HepG2 (cell line): ENCODE data around the gene GRK5. TPM values are rescaled to one million over a fixed set of nuclear protein-coding genes. Genes with fewer than 3 reads are reported as not detected.

Experiments used
- ATAC-seq: fragments of 200-7000 bp; cut with Tn5 transposase; 3 replicates; pipeline ENCODE4 v1.9.1; 2020; ENCODE audit warnings: mild to moderate bottlenecking, moderate library complexity
- BruUV-seq: library from RNA; stranded (reverse); fragments of 400-500 nt; replicated peaks from 2 replicates; lab custom pipeline; 2021; lab: Mats Ljungman, UMichigan
- CTCF ChIA-PET: fragments of 300-600 bp; formaldehyde crosslinking; extraction: SDS; loops from one replicate; lab custom pipeline; 2021; ENCODE audit warnings: low total read pairs, inconsistent platforms, low intra/inter-chr PET ratio; lab: Yijun Ruan, JAX
- POLR2A ChIA-PET: fragments of 350-600 bp; sonication (Branson Sonifier 250); formaldehyde crosslinking; loops from one replicate; lab custom pipeline; 2020; ENCODE audit warnings: antibody characterized with exemption, inconsistent platforms; lab: Yijun Ruan, JAX
- DNase-seq: peaks from one replicate; pipeline ENCODE4 v3.0.0-alpha.2; 2015; ENCODE audit warnings: low spot score
- FAIRE-seq: peaks from 3 replicates; lab custom pipeline; 2011; peaks lifted over from hg19 to GRCh38; lab: Jason Lieb, UNC
- H2AFZ ChIP-seq: one replicate; pipeline ENCODE4 v1.6.1; 2011; ENCODE audit warnings: low read length, inconsistent platforms
- H3K27ac ChIP-seq: fragments of 300-600 bp; 3 replicates; pipeline ENCODE4 v1.8.0; 2011; ENCODE audit warnings: mixed run types, mild to moderate bottlenecking, mixed read lengths, low read length, inconsistent platforms; ENCODE audit not compliant: insufficient read depth; ENCODE audit errors: extremely low read length
- H3K27me3 ChIP-seq, 2 experiments: fragments of 200-600 bp in 1 of 2; 2 replicates in 1 of 2; 3 replicates in 1 of 2; pipeline versions ENCODE4 v1.6.0 to v1.8.0; 2011; ENCODE audit warnings: low read length in 2 of 2, mild to moderate bottlenecking in 2 of 2, moderate library complexity in 2 of 2, inconsistent platforms in 1 of 2; ENCODE audit not compliant: insufficient read depth in 2 of 2, control insufficient read depth in 1 of 2
- H3K36me3 ChIP-seq, 2 experiments: fragments of 200-600 bp in 1 of 2; replicated peaks in 1 of 2; 2 replicates in 1 of 2; 3 replicates in 1 of 2; pipeline versions ENCODE4 v1.5.1 to v1.8.0; 2011; ENCODE audit warnings: low read length in 2 of 2, inconsistent platforms in 1 of 2; ENCODE audit not compliant: insufficient read depth in 2 of 2, control insufficient read depth in 1 of 2
- H3K4me1 ChIP-seq: 2 replicates; pipeline ENCODE4 v1.5.1; 2012; ENCODE audit warnings: low read length, inconsistent platforms; ENCODE audit not compliant: insufficient read depth
- H3K4me2 ChIP-seq: 2 replicates; pipeline ENCODE4 v1.6.0; 2011; ENCODE audit warnings: low read depth, low read length, inconsistent platforms
- H3K4me3 ChIP-seq, 3 experiments: fragments of 200-600 bp in 1 of 3; sonication (generic), shearing (Covaris generic) in 1 of 3; replicated peaks in 1 of 3; 2 replicates each; pipeline ENCODE4 v1.5.1; 2011 to 2016; ENCODE audit warnings: low read length in 3 of 3, inconsistent platforms in 2 of 3, low read depth in 2 of 3, mild to moderate bottlenecking in 2 of 3, control low read depth in 1 of 3, mixed read lengths in 1 of 3; ENCODE audit not compliant: insufficient read depth in 1 of 3
- H3K79me2 ChIP-seq: one replicate; pipeline ENCODE4 v1.6.1; 2011; ENCODE audit warnings: low read length, inconsistent platforms; ENCODE audit not compliant: insufficient read depth
- H3K9ac ChIP-seq: 2 replicates; pipeline ENCODE4 v1.6.0; 2011; ENCODE audit warnings: mild to moderate bottlenecking, low read depth, low read length, inconsistent platforms; ENCODE audit not compliant: insufficient read depth
- H3K9me3 ChIP-seq: 2 replicates; pipeline ENCODE4 v1.5.1; 2012; ENCODE audit warnings: mild to moderate bottlenecking, low read length
- H4K20me1 ChIP-seq: 2 replicates; pipeline ENCODE4 v1.6.0; 2011; ENCODE audit warnings: inconsistent platforms, mild to moderate bottlenecking, low read length, moderate library complexity; ENCODE audit not compliant: insufficient read depth
- FOXO4 ChIP-seq: sonication (generic); formaldehyde crosslinking; conservative IDR thresholded peaks from 2 replicates; pipeline ENCODE4 v1.8.1; 2023; ENCODE audit warnings: missing genetic modification reagents
- NKX3-1 ChIP-seq: sonication (generic); formaldehyde crosslinking; IDR thresholded peaks from 2 replicates; pipeline ENCODE4 v1.5.0; 2020; ENCODE audit warnings: missing genetic modification reagents
- ZNF281 ChIP-seq: sonication (generic); formaldehyde crosslinking; IDR thresholded peaks from 2 replicates; pipeline ENCODE4 v1.4.0; 2020; ENCODE audit warnings: missing genetic modification reagents, borderline replicate concordance
- WGBS: methylation state at CpG from one replicate; pipeline ENCODE4 v1.1.6; 2017; ENCODE audit warnings: low lambda C conversion rate; 5-methylcytosine and 5-hydroxymethylcytosine counted together
- in situ Hi-C: cut with HindIII; loops from 2 replicates; pipeline ENCODE4 v1.10.0; 2017; ENCODE audit warnings: low pct_unique_long_range_greater_than_20kb; ENCODE audit not compliant: extremely low pct_ligation_motif_present
- intact Hi-C: fragments of 100-400 bp; cut with micrococcal nuclease; formaldehyde crosslinking; loops from one replicate; pipeline ENCODE4 v1.10.0; 2022; ENCODE audit not compliant: unreplicated experiment
- polyA plus RNA-seq, 8 experiments: library from polyadenylated mRNA; depleted of rRNA in 3 of 8; stranded (reverse) in 7 of 8; unstranded in 1 of 8; fragments of >200 nt; fragmentation: Illumina TruSeq in 4 of 8; extraction: Trizol in 4 of 8; gene quantifications; 2 replicates each; pipeline versions ENCODE4 v1.2.1 to v1.2.3, GENCODE V29; 2011 to 2016; ENCODE audit warnings: low read depth in 4 of 8, missing spikeins in 1 of 8, mixed read lengths in 1 of 8; ENCODE audit not compliant: insufficient read depth in 1 of 8
- total RNA-seq, 5 experiments: library from RNA; depleted of rRNA; stranded (reverse); fragments of >200 nt; fragmentation: Illumina TruSeq; extraction: Trizol; gene quantifications; 2 replicates each; pipeline ENCODE4 v1.2.3, GENCODE V29; 2016; ENCODE audit warnings: low read depth in 1 of 5

Gene GRK5
- total and polyA plus RNA-seq, 2 of the 13 experiments (the other 11 are each of a cell fraction or from before 2014, with no cell fraction given): 10.4 to 12.6 TPM

- no TSS peak for BruUV-seq
- H3K4me1 ChIP-seq: peaks cover 94% of the 10 kb centered on the region
- DNase-seq (no peak), FAIRE-seq (no peak), ATAC-seq (no peak)
- H3K9me3 ChIP-seq: no peaks in the 10 kb centered on the region
- peak overlapping the region; percentile 70; the same call in 1 of the 2 replicates for H3K9ac ChIP-seq
- peak overlapping the region; percentile 82 for H3K4me2 ChIP-seq
- no peak overlapping the region for H2AFZ ChIP-seq
- H3K4me3 ChIP-seq: no peak overlapping the region; a peak in 1 of 6 replicates
- TF ChIP-seq FOXO4 (CRISPR knock-in tag) (0 out of 2 replicates have a peak, but pooled peaks have one; percentile 16), ZNF281 (CRISPR knock-in tag) (peak; percentile 57; the same call in 1 of the 2 replicates), NKX3-1 (no peak)
- H3K79me2 ChIP-seq: peaks cover 13% of the 10 kb centered on the region
- in situ Hi-C loops: no loop called here
- no peaks in the 10 kb centered on the region for H4K20me1 ChIP-seq
- intact Hi-C loops: loop anchor here (5.0 kb wide), 2 partner anchors 89 to 554 kb away; partner anchors contain the start of gene MCMBP
- 70% methylated on average over 8 of the region's 11 CpGs for WGBS
- peak overlapping the region; percentile 95 for H3K27ac ChIP-seq
- ChIA-PET CTCF (no interaction called here), POLR2A (interaction anchor here (1.1 to 5.2 kb wide), 6 partner anchors 17 to 112 kb away, joined by 3 to 46 read pairs (median 8); partner anchors contain the start of gene GRK5)
- no peaks in the 10 kb centered on the region for H3K36me3 ChIP-seq
- H3K27me3 ChIP-seq: no peaks in the 10 kb centered on the region
Observed at GRCh38 chr10:119318411-119319160, 111.2 kb downstream of the GRK5 start.
